ENCODE data around the gene SPRR2B.

DNA sequence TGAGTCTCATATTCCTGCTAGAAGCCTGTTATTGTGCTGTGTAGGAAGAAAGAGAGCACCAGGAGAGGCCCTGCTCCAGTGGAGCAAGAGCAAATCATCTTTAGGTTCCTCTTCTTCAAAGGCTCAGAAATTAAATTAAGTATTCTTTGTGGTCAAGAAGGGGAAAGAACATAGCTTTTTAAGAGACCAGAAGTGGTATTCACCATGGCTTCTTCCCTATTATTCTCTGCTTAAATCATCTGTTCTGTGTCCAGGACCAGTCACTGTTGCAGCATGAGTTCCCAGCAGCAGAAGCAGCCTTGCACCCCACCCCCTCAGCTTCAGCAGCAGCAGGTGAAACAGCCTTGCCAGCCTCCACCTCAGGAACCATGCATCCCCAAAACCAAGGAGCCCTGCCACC, 39.3 kb downstream of the SPRR2B start:
- TF ChIP-seq POLR2A (IDR thresholded peaks at IDR 0.05; ENCODE audit: low read depth, low read length) (no peak), CTCF (conservative IDR thresholded peaks at IDR 0.05; ENCODE audit: low read depth, low read length) (no peak), RAD21 (IDR thresholded peaks at IDR 0.05; ENCODE audit: low read length) (no peak), ELK1 (IDR thresholded peaks at IDR 0.05; ENCODE audit: borderline replicate concordance, low read depth, low read length) (no peak)

Measured in IMR-90 (cell line).